Stimulated activated CD4-positive, alpha-beta T cell treated with anti-CD3 and anti-CD28 coated beads, Interleukin-4, amount 100 ng/mL, for 1 hour (primary cell): ENCODE data around the gene ECE1.
A peak's percentile ranks its signal among the peaks of the same experiment; 100 is the strongest.

ENCODE experiments used
- DNase-seq: peaks from one replicate; pipeline ENCODE4 v3.0.0-alpha.2; 2020

ECE1 gene

DNA sequence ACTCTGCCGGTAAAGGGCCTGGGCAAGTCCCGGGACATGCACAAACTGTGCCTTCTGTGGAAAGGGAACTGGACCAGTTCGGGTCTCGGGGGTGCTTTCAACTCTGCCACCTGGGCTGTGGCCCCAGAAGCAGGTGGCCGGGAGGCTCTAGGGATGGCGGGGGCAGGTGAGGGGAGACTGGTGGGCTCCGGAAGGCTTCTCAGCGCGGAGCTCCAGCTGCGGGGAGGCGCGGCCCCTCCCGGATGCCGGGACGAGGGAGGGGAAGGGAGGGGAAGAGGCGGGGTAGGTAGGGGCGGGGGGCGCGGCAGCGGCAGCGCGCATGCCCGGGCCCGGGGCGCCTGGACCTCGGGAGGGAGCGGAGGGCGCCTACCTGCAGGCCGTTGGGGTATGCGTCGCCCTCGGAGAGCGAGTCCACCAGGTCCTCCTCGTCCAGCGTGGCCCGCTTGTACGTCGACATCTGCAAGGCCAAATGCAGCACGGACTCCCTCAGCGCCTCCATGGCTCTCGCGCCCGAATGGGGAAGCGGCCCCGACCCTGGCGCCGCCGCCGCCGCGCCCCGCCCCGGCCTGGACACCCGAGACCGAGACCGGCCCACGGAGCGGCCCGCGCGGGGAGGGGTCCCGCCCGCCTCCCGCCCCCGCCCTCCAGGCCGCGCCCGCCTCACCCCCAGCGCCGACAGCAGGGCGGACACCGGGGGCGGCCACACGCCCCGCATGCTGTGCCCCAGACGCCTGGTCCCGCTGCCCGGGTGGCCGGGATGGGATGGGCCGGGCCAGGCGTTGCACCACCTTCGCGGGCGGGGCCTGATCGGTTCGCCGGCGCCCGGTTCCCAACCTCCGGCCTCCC is at the start of gene ECE1:
TSS of gene ECE1 (minus strand) at position 764 of the 846 bp plus-strand sequence. CDS start at position 715, 49 bp downstream.
- peak; percentile 55 for DNase-seq

DNA sequence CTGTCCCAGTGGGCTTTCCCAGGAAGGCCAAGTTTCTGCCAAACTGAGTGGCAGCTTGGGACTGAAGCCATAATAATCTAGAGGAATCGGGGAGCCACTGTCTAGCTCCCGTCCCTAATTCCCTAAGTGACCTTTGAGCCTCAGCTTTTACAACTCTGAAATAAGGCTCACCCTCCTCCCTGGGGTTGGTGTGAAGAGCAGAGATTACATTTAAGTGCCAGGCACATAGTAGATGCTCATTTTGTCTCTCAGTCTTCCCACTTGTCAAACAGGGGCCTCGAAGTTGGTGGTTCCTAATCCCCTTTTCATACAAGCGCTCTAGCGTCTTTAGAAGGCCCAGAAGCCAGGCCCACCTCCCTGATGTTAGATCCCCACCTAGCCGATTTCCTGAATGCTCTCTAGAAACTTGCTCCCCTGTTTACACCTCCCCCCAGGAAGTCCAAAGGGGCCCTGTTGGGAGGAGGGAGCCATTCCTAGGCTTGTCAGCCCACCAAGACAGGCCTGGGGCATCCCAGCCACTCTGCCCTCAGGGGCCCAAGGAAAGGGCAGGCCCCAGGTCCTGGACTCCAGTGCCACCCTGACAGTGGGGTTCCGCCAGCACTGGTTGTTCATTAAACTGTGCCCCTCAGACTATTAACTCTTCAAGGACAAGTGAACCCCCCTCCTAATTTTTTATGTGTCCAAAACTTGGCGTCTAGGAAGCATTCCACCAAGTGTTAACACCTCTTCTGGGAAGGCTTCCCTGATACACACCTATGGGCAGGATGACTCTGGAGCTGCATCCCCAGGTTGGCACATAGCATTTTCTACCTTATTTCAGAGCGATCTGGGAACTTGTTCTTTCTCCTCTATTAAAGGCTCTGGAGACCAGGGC is 49.3 kb upstream of the ECE1 start:
- DNase-seq, result no peak

DNA sequence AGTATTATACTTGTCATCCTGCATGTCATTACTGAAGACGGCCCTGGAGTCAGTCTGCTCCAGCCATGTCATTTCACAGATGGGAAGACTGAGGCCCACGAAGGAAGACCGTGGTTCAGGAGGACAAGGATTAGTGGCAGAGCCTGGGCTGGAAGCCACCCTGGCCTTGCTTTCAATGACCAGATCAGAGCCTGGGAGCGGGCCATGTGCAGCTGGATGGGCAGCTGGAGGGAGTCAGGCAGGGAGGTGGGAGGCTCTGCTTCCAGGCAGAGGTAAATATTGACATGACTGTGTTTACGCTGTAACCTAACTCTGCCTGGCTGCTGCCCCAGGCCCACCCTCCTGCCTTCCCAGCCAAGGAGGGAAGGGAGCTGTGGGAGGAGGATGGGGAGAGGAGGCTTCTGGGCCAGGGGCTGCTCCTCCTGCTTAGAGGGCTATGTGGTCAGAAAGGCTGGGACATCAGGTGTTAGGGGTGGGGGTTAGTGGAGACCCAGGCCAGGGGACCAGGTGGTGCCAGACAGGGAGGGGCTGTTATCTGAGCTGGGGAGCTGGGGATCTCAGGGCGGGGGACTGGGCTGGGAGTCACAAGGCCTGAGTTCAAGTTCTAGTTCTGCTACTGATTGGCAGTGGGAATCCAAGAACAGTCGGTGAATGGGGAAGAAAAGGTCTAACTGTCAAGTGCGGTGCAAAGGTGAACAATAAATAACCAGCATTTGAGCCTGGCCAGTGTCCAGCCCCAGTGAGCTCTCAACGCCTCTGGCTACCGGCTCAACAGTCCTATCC is 48.5 kb upstream of the ECE1 start:
- DNase-seq, result no peak

DNA sequence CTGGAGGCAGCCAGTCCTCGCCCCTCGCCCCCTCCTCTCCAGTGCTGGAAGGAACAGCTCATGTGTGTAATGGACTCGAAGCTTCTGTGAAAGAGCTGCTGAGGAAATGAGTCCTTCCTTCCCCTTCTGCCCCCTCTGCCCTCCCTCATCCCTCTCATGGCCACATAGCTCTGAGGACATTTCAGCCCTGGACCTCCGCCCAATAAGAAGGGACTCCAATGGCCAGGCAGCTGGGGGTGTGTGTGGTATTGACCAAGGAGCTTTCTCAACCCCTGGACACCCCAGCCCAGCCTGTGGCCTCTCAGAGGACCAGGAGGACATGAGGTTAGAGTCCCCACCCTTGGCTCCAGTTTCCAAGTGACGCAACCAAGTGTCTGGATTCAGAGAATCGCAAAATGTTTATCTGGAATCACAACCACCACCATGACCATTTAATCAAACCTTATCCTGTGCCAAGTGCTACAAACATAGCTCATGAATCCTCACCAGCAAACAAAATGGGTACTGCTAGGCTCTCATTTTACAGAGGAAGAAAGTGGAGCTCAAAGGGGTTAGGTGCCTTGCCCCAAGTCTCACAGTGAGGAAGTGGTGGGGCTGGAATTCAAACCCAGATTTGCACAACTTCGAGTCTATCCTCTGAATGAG is 47.8 kb upstream of the ECE1 start:
- DNase-seq, result no peak

DNA sequence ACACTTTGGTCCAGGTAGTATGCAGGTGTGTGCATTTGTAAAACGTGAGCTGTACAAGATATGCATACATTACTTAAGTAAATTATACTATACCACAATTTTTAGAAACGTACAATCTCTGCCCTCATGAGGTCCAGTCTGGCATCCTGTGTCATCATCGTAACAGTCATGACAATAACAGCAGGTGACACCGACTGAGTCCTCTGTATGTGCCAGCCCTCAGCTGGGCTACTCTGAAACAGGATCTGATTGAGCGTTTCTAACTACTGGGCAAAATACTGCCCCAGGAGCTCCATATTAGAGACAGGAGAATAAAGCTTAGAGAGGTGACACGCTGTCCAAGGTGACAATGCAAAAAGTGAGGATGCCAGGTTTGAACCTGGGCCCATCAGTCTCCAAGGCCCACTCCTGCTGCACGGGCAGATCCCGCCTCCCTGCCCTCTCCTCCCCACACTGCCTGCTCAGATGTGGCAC is 47.2 kb upstream of the ECE1 start:
- no peak for DNase-seq

DNA sequence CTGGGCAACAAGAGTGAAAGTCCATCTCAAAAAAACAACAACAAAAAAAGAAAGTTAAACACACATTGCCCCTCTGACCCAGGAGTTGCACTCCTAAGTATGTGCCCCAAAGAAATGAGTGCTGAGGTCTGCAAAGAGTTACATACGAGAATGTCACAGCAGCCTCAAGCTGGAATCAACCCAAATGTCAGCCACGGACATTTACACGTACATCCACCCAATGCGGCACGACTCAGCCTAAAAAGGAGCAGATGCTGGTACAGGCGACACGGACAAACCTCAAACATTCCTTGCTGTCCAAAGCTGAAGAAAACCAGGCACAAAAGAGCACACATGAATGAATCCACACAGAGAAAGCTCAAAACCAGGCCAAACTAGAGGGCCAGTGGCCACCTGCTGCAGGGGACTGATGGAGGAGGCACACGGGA is 46.8 kb upstream of the ECE1 start:
- DNase-seq, result no peak

DNA sequence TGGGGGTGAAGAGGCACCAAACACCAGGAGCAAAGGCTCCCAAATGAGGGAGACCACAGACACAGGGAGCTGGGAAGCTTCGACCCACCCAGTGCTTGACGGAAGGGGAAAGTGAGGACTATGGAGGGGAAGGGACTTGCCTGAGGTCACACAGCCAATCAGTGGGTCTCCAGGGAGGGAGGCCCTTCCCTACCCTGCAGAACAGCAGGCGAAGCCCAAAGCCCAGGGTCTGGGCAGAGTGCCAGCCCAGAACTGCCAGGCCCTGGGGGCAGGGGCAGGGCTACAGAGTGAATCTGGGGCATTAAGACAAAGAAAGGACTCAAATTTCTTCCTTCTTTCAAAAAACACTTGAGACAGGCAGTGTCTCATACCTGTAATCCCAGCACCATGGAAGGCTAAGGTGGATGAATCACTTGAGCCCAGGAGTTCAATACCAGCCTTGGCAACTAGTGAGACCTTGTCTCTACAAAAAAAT is 45.5 kb upstream of the ECE1 start:
- no peak for DNase-seq

DNA sequence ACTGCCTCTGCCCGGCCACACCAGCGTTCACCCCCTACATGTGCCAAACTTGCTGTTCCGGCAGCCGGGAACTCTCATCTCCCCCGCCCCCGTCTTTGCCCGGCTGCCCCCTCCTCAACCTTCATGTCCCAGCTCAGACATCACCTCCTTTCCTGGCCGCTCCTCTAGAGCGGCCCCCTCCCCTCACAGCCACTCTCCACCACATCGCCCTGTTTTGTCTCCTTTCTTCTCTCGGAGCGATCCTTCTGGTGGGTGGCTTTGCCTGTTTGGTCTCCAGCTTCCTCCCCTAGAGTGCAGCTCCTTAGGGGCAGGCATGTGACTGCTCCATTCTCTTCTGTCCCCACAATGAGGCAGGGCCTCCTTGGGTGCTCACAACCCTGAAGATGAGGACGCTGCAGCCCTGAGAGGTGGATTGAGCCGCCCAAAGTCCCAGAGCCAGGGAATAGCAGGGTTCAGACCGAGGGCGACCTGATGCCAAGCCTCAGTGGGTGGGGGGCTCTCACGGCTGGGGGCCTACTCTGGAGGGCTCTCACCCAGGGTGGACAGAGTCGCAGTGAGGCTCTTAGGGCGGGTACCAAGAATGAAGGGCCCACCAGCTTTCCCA is 44.9 kb upstream of the ECE1 start:
- no peak for DNase-seq

DNA sequence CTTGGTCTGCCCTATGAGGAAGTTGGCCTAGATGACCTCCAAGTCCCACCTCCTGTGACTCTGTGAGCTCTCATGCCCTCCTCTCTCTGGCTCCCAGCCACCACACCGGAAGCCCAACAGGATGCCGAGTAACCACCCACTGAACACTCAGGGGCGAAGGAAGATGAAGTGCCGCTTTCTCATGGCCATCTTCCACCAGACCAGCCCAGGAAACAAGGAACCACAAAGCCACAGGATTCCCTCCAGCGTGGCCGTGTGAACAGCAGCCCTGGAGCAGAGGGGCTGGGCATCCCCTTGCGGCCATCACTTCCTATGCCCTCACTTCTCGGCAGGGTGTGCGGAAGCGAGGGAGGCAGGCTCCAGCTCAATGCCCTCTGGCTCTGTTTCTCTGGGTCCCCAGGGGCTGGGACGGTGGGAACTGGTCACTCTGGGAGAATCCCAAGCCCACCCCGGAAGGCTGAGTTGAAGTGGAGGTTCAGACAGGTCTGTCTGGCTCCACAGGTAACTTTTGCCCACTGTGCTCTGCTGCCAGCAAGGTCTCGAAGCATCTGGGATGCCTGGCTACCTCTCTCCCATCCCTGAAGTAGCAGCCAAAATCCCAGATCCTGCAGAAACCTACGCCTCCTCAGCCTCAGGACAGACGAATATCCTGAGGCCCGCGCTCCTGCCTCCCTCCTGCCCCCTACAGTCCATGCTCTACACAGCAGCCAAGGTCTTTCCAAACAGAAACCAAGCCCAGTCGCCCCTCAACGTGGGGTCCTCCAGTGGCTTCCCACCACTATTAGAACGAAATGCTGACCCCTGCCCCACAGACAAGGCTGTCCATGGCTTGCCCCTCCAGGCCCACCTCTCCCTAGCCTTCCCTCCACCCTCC is 44.2 kb upstream of the ECE1 start:
- peak; percentile 67 for DNase-seq

DNA sequence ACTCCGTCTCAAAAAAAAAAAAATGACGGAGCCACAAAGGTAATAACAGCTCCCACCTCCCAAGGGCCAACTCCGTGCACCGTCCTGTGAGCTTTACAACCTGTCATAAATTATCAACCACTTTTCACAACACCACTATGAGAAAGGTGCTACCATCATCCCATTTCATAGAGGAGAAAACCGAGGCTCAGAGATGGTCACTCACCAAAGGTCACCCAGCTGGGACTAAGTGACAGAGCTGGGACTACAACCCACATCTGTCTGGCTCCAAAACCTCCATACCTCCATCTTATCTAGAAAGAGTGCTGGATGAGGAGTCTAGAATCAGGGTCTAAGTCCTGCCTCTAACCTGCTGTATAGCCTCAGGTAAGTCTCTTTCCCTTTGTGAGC is 43.6 kb upstream of the ECE1 start:
- no peak for DNase-seq

DNA sequence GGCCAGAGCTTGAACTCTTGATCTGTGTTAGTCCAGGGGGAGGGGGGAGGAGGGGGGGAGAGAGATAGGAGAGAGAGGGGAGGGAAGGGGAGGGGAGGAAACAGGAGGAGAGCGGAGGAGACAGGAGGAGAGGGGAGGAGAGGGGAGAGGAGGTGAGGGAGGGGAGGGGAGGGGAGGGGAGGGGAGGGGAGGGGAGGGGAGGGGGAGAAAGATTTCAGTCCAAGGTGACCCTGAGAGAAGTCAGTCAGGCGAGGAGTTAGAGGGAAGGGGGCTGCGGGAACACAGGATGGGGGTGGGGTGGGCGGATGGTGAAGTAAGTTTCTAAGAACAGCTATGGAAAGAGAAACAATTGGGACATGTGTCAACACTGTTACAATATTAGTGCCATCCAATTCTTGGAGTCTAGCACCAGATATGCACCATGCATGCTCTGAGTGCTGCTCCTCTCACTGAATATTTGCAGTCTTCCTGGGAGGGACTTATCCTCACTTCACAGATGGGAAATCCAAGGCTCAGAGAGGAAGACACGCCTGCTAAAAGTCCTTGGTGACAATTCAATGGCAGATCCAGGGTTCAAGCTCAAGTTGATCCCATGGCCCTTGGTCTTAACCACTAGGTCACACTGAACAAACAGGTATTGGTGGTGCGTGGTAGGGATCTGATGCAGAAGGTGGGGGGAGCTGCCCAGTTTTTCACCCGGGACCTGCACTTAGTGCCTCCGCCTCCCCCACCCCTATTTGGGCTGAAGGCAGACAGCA is 42.5 kb upstream of the ECE1 start:
- peak; percentile 22 for DNase-seq

DNA sequence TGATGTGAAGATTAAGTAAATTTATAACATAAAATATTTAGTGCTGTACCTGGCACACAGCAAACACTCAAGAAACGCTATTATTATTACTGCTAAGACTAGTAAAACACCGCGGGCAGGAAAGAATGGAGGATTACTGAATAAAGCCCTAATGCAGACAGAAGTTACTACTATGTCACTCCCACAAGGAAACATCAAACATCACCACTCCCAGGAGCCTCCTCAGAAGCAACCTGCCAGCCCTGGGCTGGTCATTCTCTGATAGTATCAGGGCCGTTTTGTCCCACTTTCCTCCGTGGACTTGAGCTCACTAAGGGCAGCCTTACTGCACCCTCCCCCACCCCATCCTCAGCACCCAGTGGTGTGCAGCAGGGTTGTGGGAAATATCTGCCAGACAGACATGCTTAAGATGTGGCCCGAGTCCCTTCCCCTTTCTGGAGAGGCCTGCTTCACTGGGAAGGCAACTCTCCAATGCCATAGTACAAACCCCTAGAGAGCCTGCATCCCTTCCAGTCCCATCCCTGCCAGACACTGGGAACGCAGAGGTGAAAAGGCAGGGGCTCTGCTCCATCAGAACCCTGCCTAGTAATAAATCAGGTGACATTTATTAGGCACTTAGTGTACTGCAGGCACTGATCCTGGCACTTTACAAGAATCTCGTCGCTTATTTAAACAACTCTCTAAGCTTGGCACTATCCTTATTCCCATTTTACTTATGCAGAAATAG is 41.7 kb upstream of the ECE1 start:
- DNase-seq, result no peak

DNA sequence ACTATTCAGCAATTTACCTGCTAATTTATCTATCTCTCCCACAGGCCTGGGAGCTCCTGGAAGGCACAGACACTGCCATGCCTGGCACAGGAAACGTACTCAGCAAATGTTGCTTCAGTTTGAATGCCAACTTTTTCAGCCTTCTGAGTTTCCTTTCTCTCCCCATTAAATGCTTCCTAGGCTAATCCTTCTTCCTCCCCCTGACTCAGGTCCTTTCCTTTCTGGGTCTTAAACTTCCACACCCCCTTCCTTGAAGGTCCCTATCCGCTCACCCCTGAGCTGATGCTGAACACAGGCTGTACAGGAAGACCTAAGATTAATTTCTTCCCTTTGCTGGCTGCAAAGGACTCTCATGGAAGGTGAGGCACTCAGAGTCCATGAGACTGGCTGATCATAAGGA is 40.3 kb upstream of the ECE1 start:
- DNase-seq, result no peak

DNA sequence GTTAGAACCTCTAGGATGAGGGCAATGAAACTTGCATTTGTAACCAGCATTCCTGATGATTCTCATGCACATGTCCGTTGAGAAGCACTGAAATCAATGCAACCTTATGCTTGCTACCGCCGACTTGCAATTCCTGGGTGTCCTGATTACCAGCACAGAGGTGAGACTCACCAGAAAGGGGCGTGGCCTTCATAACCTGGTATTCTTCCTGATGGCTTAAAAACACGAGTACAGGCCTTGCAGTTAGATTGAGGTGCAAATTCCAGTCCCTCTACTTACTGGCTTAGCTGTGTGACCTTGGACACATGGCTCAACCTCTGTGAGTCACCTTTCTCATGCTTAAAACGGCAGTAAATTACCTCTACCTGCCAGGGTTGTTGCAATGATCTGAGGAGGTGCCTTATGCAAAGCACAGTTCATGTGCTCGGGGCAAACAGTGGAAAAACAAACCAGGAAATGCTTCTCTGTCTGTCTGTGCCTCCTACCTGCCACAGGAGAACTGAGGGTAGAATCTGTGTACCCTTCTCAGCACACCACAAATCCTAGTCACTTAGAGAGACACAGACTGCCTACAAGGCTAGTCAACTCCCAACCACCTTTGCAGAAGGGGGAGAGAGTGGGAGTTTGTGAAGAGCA is 39.1 kb upstream of the ECE1 start:
- DNase-seq, result no peak

DNA sequence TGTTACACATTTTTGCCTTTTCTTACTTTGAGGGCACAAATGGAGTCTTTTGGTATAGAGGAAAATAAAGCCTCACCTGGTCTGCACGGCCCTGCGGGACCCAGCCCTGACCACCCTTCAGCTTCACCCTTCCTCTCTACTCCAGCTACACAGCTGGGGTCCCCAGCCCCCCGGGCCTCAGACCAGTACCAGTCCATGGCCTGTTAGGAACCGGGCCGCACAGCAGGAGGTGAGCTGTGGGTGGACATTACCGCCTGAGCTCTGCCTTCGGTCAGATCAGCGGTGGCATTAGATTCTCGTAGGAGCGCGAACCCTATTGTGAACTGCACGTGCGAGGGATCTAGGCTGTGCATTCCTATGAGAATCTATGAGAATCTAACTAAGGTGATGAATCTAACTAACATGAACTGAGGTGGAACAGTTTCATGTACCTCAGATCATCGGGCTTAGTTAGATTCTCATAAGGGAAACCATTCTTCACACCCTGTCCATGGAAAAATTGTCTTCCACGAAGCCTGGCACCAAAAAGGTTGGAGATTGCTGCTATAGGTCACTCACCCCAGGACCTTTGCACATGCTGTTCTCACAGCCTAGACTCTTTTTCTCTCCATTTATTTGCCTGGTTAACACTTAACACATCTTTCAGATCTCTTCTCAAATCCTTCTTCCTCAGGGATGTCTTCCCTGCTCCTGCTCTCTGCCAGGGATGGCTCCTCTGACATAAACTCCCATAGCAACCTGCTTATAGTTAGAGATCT is 37.5 kb upstream of the ECE1 start:
- no peak for DNase-seq

DNA sequence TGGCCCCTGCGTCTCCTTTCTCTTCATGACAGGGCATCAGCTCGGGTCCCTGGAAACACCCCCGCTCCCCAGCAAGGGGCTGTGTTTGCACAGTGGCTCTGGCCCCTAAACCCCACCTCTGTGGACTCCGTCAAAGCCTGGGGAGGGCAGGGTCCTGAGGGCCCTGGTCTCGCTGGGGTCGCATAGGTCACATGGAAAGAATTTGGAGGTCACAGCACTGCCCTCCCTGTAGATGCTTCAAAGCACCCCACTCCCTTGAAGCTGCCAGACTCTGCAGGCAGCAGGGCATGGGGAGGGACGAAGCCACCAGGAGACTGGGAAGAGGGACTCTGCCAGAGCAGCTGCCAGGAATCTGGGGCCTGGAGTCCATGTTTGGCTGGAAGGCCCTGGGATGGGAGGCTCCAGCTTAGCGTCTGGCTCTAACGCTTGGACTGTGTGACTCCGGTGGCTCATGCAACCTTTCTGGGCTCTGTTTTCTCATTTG is 36.6 kb upstream of the ECE1 start:
- no peak for DNase-seq

DNA sequence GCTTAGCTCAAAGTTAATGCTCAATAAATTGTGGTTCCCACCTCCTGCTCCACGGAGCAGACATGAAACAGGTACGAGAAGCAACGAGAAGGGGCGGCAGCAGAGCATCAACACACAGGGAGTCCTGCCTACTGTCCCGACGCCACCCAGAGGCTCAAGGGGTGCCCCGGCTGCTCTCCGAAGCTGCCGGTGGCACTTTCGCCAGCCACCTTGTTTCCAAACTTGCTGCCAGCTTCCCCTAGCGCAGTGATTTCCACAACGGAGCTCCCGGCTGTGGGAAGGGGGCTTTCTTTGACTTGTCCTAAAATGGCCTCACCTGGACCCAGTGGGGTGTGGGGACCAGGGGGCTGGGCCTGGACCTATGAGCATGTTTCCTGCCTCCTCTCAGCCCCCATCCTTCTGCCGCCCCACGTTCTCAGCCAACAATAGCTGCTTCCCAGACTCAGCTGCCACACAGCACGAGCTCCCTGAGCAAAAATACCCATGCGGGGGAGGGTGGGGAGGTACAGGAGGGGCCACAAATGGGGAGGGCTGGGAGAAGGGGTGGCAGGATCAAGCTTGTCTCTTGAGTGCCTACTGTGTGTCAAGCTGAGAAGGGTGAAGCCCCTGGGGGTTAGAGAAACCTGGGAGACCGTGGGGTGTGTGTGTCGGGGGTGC is 35.6 kb upstream of the ECE1 start:
- no peak for DNase-seq
